Gastrocnemius medialis (tissue), 4 donors: ENCODE results near the gene MAS1. TPM values are rescaled to one million over a fixed set of nuclear protein-coding genes. Genes with fewer than 3 reads are reported as not detected.
"Not testable (repeated sequence)": the region's sequence is repeated elsewhere in the genome, so short reads cannot be mapped to it uniquely, and the experiment has no call there.

Experiments
- ATAC-seq, 2 donors: fragments of 150-250 bp; one replicate each; pipeline ENCODE4 v1.9.1; 2016
- DNase-seq, 2 donors: peaks; one replicate each; pipeline ENCODE4 v3.0.0-alpha.2; 2019
- H3K27ac ChIP-seq, 4 donors: fragments of 200-600 bp; sonication (generic); 1 replicate in 1 of 4; 2 replicates in 3 of 4; pipeline ENCODE4 v1.5.1; 2016 to 2018; ENCODE audit warnings: mild to moderate bottlenecking in 2 of 4, moderate library complexity in 1 of 4
- H3K27me3 ChIP-seq, 3 donors: fragments of 200-600 bp; sonication (generic) in 2 of 3; 1 replicate in 1 of 3; 2 replicates in 2 of 3; pipeline versions ENCODE4 v1.5.1 to v1.6.0; 2016 to 2019; ENCODE audit warnings: mild to moderate bottlenecking in 1 of 3, moderate library complexity in 1 of 3
- H3K36me3 ChIP-seq, 2 donors: fragments of 200-600 bp; sonication (generic) in 1 of 2; one replicate each; pipeline ENCODE4 v1.5.1; 2017 to 2018
- H3K4me1 ChIP-seq, 2 donors: fragments of 200-600 bp; sonication (generic) in 1 of 2; one replicate each; pipeline ENCODE4 v1.5.1; 2016 to 2017; ENCODE audit warnings: mild to moderate bottlenecking in 2 of 2
- H3K4me3 ChIP-seq, 4 donors: fragments of 200-600 bp; sonication (generic) in 3 of 4; 1 replicate in 1 of 4; 2 replicates in 3 of 4; pipeline ENCODE4 v1.5.1; 2016 to 2019; ENCODE audit warnings: mild to moderate bottlenecking in 2 of 4
- H3K9me3 ChIP-seq, 3 donors: fragments of 200-600 bp; sonication (generic) in 2 of 3; 1 replicate in 1 of 3; 2 replicates in 2 of 3; pipeline ENCODE4 v1.5.1; 2016 to 2019
- POLR2A ChIP-seq, 2 donors: fragments of 450-650 bp; IDR thresholded peaks; one replicate each; pipeline ENCODE4 v1.6.1; 2017; ENCODE audit warnings: antibody characterized with exemption in 2 of 2, mild to moderate bottlenecking in 2 of 2, moderate library complexity in 2 of 2
- in situ Hi-C, 4 donors: fragments of 200-750 bp; cut with MboI; loops; one replicate each; pipeline versions ENCODE4 v1.15.0 to v1.8.0; 2017; ENCODE audit warnings: low sequenced_read_pairs in 4 of 4
- intact Hi-C: fragments of 100-400 bp; cut with DNase I; formaldehyde crosslinking; loops from one replicate; pipeline ENCODE4 v1.15.1; 2023; ENCODE audit warnings: low total_unique reads
- total RNA-seq, 4 donors: library from RNA; depleted of rRNA; stranded (reverse); fragments of >200 nt; gene quantifications; one replicate each; pipeline versions ENCODE4 v1.1.0 to v1.2.3, GENCODE V29; 2016
- TF ChIP-seq, protein P1 (sequence below), 5 experiments: fragments of 450-650 bp in 3 of 5; fragments of 200-600 bp in 2 of 5; sonication (generic) in 2 of 5; IDR thresholded peaks in 4 of 5; conservative IDR thresholded peaks in 1 of 5; 1 replicate in 4 of 5; 2 replicates in 1 of 5; pipeline ENCODE4 v1.5.1; 2016 to 2019; ENCODE audit warnings: antibody characterized with exemption in 5 of 5, mild to moderate bottlenecking in 3 of 5, moderate library complexity in 3 of 5

The MAS1 gene
- total RNA-seq, 4 donors from 2014 or later = not detected

DNA sequence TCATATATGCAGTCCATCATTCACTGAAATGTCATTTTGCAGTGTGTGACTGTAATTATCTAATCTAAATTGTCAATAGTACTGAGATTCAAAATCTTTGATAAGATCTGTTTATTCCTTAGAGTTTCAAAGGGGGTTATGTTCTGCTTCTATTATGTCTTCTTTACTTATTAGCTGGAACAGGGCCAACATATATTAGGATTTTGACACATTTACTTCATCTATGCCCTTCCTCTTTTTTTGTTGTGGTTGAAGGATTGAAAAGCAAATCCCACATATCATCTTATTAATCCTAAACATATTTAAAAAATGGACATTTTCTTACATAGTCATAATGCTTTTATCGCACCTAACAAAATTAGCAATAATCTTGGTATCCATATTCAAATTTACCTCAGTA, 30.3 kb upstream of the MAS1 start:
- TF ChIP-seq, protein P1, sequence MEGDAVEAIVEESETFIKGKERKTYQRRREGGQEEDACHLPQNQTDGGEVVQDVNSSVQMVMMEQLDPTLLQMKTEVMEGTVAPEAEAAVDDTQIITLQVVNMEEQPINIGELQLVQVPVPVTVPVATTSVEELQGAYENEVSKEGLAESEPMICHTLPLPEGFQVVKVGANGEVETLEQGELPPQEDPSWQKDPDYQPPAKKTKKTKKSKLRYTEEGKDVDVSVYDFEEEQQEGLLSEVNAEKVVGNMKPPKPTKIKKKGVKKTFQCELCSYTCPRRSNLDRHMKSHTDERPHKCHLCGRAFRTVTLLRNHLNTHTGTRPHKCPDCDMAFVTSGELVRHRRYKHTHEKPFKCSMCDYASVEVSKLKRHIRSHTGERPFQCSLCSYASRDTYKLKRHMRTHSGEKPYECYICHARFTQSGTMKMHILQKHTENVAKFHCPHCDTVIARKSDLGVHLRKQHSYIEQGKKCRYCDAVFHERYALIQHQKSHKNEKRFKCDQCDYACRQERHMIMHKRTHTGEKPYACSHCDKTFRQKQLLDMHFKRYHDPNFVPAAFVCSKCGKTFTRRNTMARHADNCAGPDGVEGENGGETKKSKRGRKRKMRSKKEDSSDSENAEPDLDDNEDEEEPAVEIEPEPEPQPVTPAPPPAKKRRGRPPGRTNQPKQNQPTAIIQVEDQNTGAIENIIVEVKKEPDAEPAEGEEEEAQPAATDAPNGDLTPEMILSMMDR (IDR thresholded peaks at IDR 0.05 in 4 of 5, conservative IDR thresholded peaks at IDR 0.05 in 1 of 5) = no peak
- no peak for TF ChIP-seq POLR2A (IDR thresholded peaks at IDR 0.05)
- H3K9me3 ChIP-seq = no peaks in the 10 kb centered on the region
- no peaks in the 10 kb centered on the region for H3K36me3 ChIP-seq
- H3K4me3 ChIP-seq = no peak overlapping the region
- DNase-seq (no peak), ATAC-seq (no peak)
- no peaks in the 10 kb centered on the region for H3K27me3 ChIP-seq
- H3K27ac ChIP-seq = no peak overlapping the region
- intact Hi-C loops (loop anchor here (10.0 kb wide), 1 partner anchor 224 kb away; no protein-coding TSS in a partner anchor), in situ Hi-C loops (loop anchor here (10.0 to 25.0 kb wide), 5 partner anchors 74 to 602 kb away; no protein-coding TSS in a partner anchor)
- H3K4me1 ChIP-seq = peaks cover 0 to 3% of the 10 kb centered on the region in 2 donors

DNA sequence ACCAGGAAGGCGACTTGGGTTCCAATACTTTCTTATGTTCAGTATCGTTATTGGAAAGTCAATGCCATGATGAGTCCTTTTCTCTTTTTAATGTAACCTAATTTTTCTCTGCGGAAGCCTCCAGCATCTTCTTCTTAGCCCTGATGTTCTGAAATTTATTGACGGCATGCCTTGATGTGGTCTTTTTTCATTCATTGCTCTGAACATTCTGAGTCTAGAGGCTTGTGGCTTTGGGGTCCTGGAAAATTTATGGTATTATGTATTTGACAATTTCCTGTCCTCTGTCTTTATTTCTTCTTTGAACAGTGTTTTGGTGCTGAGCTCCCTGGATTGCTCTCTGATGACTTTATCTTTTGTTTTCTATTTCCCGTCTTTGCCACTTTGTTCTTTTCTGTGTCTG, 28.7 kb upstream of the MAS1 start:
- H3K36me3 ChIP-seq = no peaks in the 10 kb centered on the region
- H3K27me3 ChIP-seq = no peaks in the 10 kb centered on the region
- H3K27ac ChIP-seq = no peak overlapping the region
- ATAC-seq (no peak), DNase-seq (no peak)
- intact Hi-C loops (loop anchor here (10.0 kb wide), 1 partner anchor 223 kb away; no protein-coding TSS in a partner anchor), in situ Hi-C loops (loop anchor here (10.0 to 25.0 kb wide), 5 partner anchors 73 to 600 kb away; no protein-coding TSS in a partner anchor)
- H3K4me3 ChIP-seq = no peak overlapping the region
- no peaks in the 10 kb centered on the region for H3K9me3 ChIP-seq
- TF ChIP-seq POLR2A (IDR thresholded peaks at IDR 0.05) = no peak
- TF ChIP-seq, protein P1 (IDR thresholded peaks at IDR 0.05 in 4 of 5, conservative IDR thresholded peaks at IDR 0.05 in 1 of 5) = no peak
- H3K4me1 ChIP-seq = peaks cover 0 to 3% of the 10 kb centered on the region in 2 donors

DNA sequence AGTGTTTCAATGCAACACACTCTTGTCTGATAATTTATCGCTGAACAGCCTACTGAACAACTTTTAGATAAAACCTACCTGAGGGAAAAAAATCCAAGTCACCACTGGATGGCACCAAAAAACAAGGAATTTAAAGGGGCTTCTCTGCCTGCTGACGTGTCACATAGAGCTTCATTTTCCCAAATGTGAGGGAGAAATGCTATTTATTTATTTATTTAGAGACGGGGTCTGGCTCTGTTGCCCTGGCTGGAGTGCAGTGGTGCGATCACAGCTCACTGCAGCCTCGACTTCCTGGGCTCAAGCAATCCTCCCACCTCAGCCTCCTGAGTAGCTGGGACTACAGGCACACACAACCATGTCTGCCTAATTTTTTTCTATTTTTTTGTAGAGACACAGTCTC, 27.4 kb upstream of the MAS1 start:
- peak; percentile 60 to 86 for ATAC-seq
- in situ Hi-C loops (loop anchor here (10.0 to 25.0 kb wide), 5 partner anchors 71 to 599 kb away; no protein-coding TSS in a partner anchor), intact Hi-C loops (loop anchor here (1.0 to 10.0 kb wide), 3 partner anchors 78 to 593 kb away; no protein-coding TSS in a partner anchor)
- TF ChIP-seq, protein P1 (IDR thresholded peaks at IDR 0.05 in 4 of 5, conservative IDR thresholded peaks at IDR 0.05 in 1 of 5) = peak; percentile 48 to 65 (median 52)
- H3K27ac ChIP-seq, H3K4me1 ChIP-seq, H3K9me3 ChIP-seq, H3K36me3 ChIP-seq, H3K27me3 ChIP-seq, H3K4me3 ChIP-seq: not testable (repeated sequence)
- peak in 1 of 2 donors; percentile 6 for DNase-seq

DNA sequence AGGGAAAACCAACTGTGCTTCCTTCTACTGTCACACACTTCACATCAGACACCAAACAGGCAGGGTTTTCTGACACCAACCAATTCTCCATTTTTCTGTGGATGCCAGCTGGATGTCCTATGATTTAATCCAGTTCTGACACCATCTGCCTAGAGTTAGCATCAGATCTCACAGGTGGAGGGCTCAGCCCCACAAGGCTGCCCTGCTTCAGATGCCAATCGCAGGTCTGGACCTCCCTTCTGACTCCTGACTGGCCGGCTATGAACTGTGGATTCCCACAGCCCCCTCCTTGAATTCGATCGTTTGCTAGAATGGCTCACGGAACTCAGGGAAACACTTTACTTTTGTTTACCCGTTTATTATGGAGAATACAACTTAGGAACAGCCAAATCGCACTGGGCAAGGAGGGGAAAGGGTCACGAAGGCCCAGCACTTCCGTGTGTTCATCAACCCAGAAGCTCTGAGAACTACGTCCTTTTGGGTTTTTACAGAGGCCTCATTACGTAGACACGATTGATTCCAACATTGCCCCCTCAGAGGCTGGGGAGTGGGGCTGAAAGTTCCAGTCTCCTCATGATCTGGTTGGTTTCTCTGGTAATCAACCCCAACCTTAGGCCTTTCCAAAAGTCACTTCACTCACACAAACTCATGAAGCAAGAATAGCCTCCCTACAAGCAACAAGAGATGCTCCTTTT, 25.4 kb upstream of the MAS1 start:
- H3K9me3 ChIP-seq = no peaks in the 10 kb centered on the region

More for the DNA sequence above, 25.4 kb upstream of the MAS1 start:
- TF ChIP-seq, protein P1 (IDR thresholded peaks at IDR 0.05 in 4 of 5, conservative IDR thresholded peaks at IDR 0.05 in 1 of 5) = no peak
- no peak for TF ChIP-seq POLR2A (IDR thresholded peaks at IDR 0.05)
- no peak overlapping the region for H3K4me3 ChIP-seq
- intact Hi-C loops (loop anchor here (10.0 kb wide), 1 partner anchor 219 kb away; no protein-coding TSS in a partner anchor), in situ Hi-C loops (loop anchor here (5.0 to 25.0 kb wide), 6 partner anchors 69 to 597 kb away; no protein-coding TSS in a partner anchor)
- no peak for DNase-seq
- no peak for ATAC-seq
- no peaks in the 10 kb centered on the region for H3K27me3 ChIP-seq
- peaks cover 0 to 3% of the 10 kb centered on the region in 2 donors for H3K4me1 ChIP-seq
- H3K36me3 ChIP-seq = no peaks in the 10 kb centered on the region
- no peak overlapping the region for H3K27ac ChIP-seq
